ENCODE results near the gene SH3BP4. TPM values are rescaled to one million over a fixed set of nuclear protein-coding genes. Genes with fewer than 3 reads are reported as not detected.

Gene SH3BP4
- total and polyA plus RNA-seq, 2 of the 13 experiments (the other 11 are each of a cell fraction or from before 2014, with no cell fraction given): 34.6 to 99.1 TPM

- peak; percentile 59 for TF ChIP-seq CCAR2 (optimal IDR thresholded peaks at IDR 0.05; ENCODE audit: low read depth, low read length)
- no peak for TF ChIP-seq ZNF276 (CRISPR knock-in tag; IDR thresholded peaks at IDR 0.05; ENCODE audit: low read depth)
- TF ChIP-seq THAP9 (CRISPR knock-in tag; IDR thresholded peaks at IDR 0.05; ENCODE audit: borderline replicate concordance): no peak; the same call in 1 of the 2 replicates
- TF ChIP-seq CHCHD3 (CRISPR knock-in tag; IDR thresholded peaks at IDR 0.05): peak; percentile 84; the same call in 1 of the 2 replicates
- TF ChIP-seq ZNF350 (CRISPR knock-in tag; IDR thresholded peaks at IDR 0.05; ENCODE audit: borderline replicate concordance, low read depth): peak; percentile 51; the same call in 1 of the 2 replicates
- no peak for TF ChIP-seq ZNF431 (CRISPR knock-in tag; IDR thresholded peaks at IDR 0.05; ENCODE audit: borderline replicate concordance, low read depth)
- 0 out of 2 replicates have a peak, but pooled peaks have one; percentile 12 for TF ChIP-seq RBFOX2 (IDR thresholded peaks at IDR 0.05; ENCODE audit: low read depth, low read length)
- TF ChIP-seq ZNF34 (CRISPR knock-in tag; IDR thresholded peaks at IDR 0.05; ENCODE audit: borderline replicate concordance): peak; percentile 35; the same call in 1 of the 2 replicates
- TF ChIP-seq ZSCAN9 (CRISPR knock-in tag; IDR thresholded peaks at IDR 0.05; ENCODE audit: borderline replicate concordance): no peak
- TF ChIP-seq MXD4 (CRISPR knock-in tag; IDR thresholded peaks at IDR 0.05): peak; percentile 76
- TF ChIP-seq ZNF589 (CRISPR knock-in tag; conservative IDR thresholded peaks at IDR 0.05): peak; percentile 52; the same call in 1 of the 2 replicates
- TF ChIP-seq STAT6 (CRISPR knock-in tag; IDR thresholded peaks at IDR 0.05; ENCODE audit: borderline replicate concordance): no peak
- TF ChIP-seq ZNF605 (CRISPR knock-in tag; IDR thresholded peaks at IDR 0.05): peak; percentile 51; the same call in 1 of the 2 replicates
- peak; percentile 62; the same call in 1 of the 2 replicates for TF ChIP-seq ZNF335 (CRISPR knock-in tag; IDR thresholded peaks at IDR 0.05)
- no peak for TF ChIP-seq CEBPB (IDR thresholded peaks at IDR 0.05; ENCODE audit: borderline replicate concordance, low read depth, low read length)
- no peak for TF ChIP-seq ZNF251 (CRISPR knock-in tag; IDR thresholded peaks at IDR 0.05)
- TF ChIP-seq ZNF281 (CRISPR knock-in tag; IDR thresholded peaks at IDR 0.05; ENCODE audit: borderline replicate concordance): peak; percentile 76
These were observed 43.7 kb downstream of the SH3BP4 start (continued) for GRCh38 chr2:234995332-234996068.

Data from HepG2 (cell line).